HG03175 (cell line): ENCODE measurements around the gene SHISA8.
A peak's percentile ranks its signal among the peaks of the same experiment; 100 is the strongest.

ENCODE experiments used
- ATAC-seq: cut with Tn5 transposase; IDR thresholded peaks from one replicate; pipeline ENCODE4 v1.9.1; 2021; ENCODE audit warnings: mild to moderate bottlenecking, moderate library complexity; ENCODE audit not compliant: unreplicated experiment

SHISA8 gene

DNA sequence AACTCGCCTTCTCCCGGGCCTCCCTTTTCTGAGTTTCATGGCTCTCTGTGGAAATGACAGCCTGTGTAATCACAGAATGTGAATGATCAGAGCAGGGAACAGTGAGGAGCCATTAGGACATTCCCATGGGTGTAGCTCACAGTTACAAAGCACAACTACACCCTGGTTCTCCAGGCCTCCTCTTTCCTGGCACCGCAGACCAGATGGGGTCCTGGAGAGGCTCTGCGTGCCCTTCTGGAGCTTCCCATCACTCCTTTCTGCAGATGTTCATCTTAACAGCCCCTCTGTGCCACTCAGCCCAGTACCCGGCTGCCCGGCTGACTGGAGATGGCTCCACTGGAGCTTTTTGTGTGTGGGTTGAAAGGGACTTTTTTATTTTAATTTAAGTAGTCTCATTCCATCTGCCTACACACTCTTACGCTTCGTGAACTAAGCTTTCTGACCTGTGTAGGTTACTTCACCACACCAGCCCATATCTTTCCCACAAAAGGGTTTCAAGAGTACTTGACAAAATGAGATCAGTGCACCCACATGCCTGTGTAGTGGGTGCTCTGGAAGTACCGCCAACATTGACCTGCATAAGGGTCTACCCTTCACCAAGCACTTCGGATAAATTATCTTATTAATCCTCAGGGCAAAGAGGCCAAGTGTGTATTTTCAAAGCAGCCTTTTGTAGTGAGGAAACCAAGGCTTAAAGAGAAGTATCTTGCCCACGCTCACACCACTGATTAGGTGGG lies 52.2 kb downstream of the SHISA8 start:
- ATAC-seq, result peak; percentile 48

GRCh38 chr22:41862160-41862529 lies 52.7 kb downstream of the SHISA8 start:
- ATAC-seq, result peak; percentile 40
